Ovary (tissue), 9 donors: Measurements from ENCODE around the gene MT2A. TPM values are rescaled to one million over a fixed set of nuclear protein-coding genes. Genes with fewer than 3 reads are reported as not detected.

ENCODE experiments used
- DNase-seq, 5 donors: peaks; one replicate each; pipeline ENCODE4 v3.0.0-alpha.2; 2019 to 2020
- H3K27ac ChIP-seq, 2 donors: fragments of 200-600 bp; one replicate each; pipeline versions ENCODE4 v1.5.1 to v1.8.0; 2019 to 2022
- H3K27me3 ChIP-seq: fragments of 200-600 bp; one replicate; pipeline ENCODE4 v1.8.0; 2022
- H3K36me3 ChIP-seq: fragments of 200-600 bp; sonication (generic); one replicate; pipeline ENCODE4 v1.5.1; 2019
- H3K4me1 ChIP-seq: one replicate; pipeline ENCODE4 v1.8.1; 2013; ENCODE audit warnings: mild to moderate bottlenecking, moderate library complexity; ENCODE audit not compliant: insufficient read depth
- H3K4me3 ChIP-seq: fragments of 200-600 bp; sonication (generic); one replicate; pipeline ENCODE4 v1.5.1; 2017
- H3K9me3 ChIP-seq, 2 donors: fragments of 200-600 bp in 1 of 2; sonication (generic) in 1 of 2; one replicate each; pipeline versions ENCODE4 v1.5.1 to v1.8.1; 2013 to 2019; ENCODE audit warnings: mild to moderate bottlenecking in 1 of 2, moderate library complexity in 1 of 2
- EP300 ChIP-seq: sonication (generic); formaldehyde crosslinking; IDR thresholded peaks from one replicate; pipeline ENCODE4 v1.6.1; 2017; ENCODE audit warnings: antibody characterized with exemption
- POLR2A ChIP-seq: fragments of 450-650 bp; IDR thresholded peaks from one replicate; pipeline ENCODE4 v1.6.1; 2017; ENCODE audit warnings: antibody characterized with exemption, mild to moderate bottlenecking, moderate library complexity
- WGBS, 3 donors: extraction: QIAGEN DNeasy Blood & Tissue Kit in 1 of 3; methylation state at CpG; one replicate each; pipeline versions ENCODE4 v1.1.5 to v1.1.7; 2013 to 2017; 5-methylcytosine and 5-hydroxymethylcytosine counted together
- intact Hi-C, 4 donors: fragments of 100-400 bp; cut with DNase I; formaldehyde crosslinking; loops; one replicate each; pipeline versions ENCODE4 v1.11.0 to v1.15.1; 2022 to 2023
- polyA plus RNA-seq, 2 donors: library from polyadenylated mRNA; stranded (reverse); fragments of 200-250 nt in 1 of 2; fragments of 350-450 nt in 1 of 2; fragmentation: Illumina TruSeq in 1 of 2; extraction: RNeasy Lipid Tissue Mini Kit (QIAGEN cat#74804) in 1 of 2; gene quantifications; one replicate each; pipeline ENCODE4 v1.2.3, GENCODE V29; 2013 to 2014
- total RNA-seq, 7 donors: library from RNA; depleted of rRNA in 2 of 7; stranded (reverse); fragments of >200 nt in 2 of 7; fragmentation: NEBNext Ultra II Directional in 3 of 7; extraction: Animal tissue kit (Norgen Biotek cat#: 25700) in 3 of 7; gene quantifications; one replicate each; pipeline versions ENCODE4 v1.1.0 to v1.2.4, GENCODE V29; 2016 to 2023
- TF ChIP-seq, protein P1 (sequence below), 3 donors: fragments of 450-650 bp in 2 of 3; fragments of 200-600 bp in 1 of 3; IDR thresholded peaks; one replicate each; pipeline versions ENCODE4 v1.5.1 to v1.8.0; 2016 to 2022; ENCODE audit warnings: antibody characterized with exemption in 3 of 3, mild to moderate bottlenecking in 1 of 3
- donor health status: DM: no; HTN: no; CAD: no; lungs with moderate emphysema.
- donor health status: DM: no; HTN: no; CAD: no.
- donor health status: Bipolar disorder and iron deficiency.
- donor health status: DM: yes; HTN: yes; CAD: no.
- donor health status: DM: no; HTN: no; CAD: no.
- donor health status: DM: yes; HTN: yes; CAD: no.

MT2A gene
- total and polyA plus RNA-seq, 9 donors: 16.1 to 679 (median 136) TPM

GRCh38 chr16:56628486-56629350 lies 20.3 kb downstream of the MT2A start:
- H3K4me3 ChIP-seq: no peak overlapping the region
- peaks cover 6% of the 10 kb centered on the region for H3K4me1 ChIP-seq
- no peak overlapping the region for H3K27ac ChIP-seq
- peak in 1 of 5 donors; percentile 22 for DNase-seq
- 66 to 75% (median 69%) methylated on average over 9 of the region's 9 CpGs for whole genome bisulfite sequencing, 3 donors
- intact Hi-C loops: loop anchor here in 1 of 4 donors (10.0 kb wide), 1 partner anchor 46 kb away; no protein-coding TSS in a partner anchor
- H3K27me3 ChIP-seq: no peaks in the 10 kb centered on the region
- TF ChIP-seq EP300 (no peak), POLR2A (no peak)
- TF ChIP-seq, protein P1, sequence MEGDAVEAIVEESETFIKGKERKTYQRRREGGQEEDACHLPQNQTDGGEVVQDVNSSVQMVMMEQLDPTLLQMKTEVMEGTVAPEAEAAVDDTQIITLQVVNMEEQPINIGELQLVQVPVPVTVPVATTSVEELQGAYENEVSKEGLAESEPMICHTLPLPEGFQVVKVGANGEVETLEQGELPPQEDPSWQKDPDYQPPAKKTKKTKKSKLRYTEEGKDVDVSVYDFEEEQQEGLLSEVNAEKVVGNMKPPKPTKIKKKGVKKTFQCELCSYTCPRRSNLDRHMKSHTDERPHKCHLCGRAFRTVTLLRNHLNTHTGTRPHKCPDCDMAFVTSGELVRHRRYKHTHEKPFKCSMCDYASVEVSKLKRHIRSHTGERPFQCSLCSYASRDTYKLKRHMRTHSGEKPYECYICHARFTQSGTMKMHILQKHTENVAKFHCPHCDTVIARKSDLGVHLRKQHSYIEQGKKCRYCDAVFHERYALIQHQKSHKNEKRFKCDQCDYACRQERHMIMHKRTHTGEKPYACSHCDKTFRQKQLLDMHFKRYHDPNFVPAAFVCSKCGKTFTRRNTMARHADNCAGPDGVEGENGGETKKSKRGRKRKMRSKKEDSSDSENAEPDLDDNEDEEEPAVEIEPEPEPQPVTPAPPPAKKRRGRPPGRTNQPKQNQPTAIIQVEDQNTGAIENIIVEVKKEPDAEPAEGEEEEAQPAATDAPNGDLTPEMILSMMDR (IDR thresholded peaks at IDR 0.05): no peak
- no peaks in the 10 kb centered on the region for H3K36me3 ChIP-seq
- no peaks in the 10 kb centered on the region for H3K9me3 ChIP-seq

DNA sequence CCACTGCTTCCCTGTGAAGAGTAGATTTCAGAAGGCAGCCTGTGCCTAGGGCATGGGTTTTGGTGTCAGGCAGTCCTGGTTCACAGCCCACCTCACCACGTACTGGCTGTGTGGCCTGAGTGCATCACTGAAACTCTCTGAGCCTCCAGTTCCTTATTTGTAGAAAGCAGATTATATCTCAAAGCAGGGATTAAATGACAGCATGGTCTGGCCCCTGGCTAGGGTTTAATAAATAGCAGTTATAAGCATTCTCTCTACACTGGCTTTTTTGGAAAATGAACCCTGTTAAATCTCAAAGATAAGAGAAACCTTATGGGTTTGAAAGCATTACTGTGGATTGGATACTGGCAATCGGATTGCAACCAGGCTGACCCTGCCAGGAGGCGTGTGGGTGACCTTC lies 21.1 kb downstream of the MT2A start:
- WGBS, 3 donors: 90 to 94% (median 90%) methylated on average over 3 of the region's 3 CpGs
- no peaks in the 10 kb centered on the region for H3K27me3 ChIP-seq
- DNase-seq: no peak
- H3K9me3 ChIP-seq: no peaks in the 10 kb centered on the region
- peaks cover 6% of the 10 kb centered on the region for H3K4me1 ChIP-seq
- intact Hi-C loops: loop anchor here in 1 of 4 donors (10.0 kb wide), 1 partner anchor 45 kb away; no protein-coding TSS in a partner anchor
- H3K36me3 ChIP-seq: no peaks in the 10 kb centered on the region
- H3K27ac ChIP-seq: no peak overlapping the region
- TF ChIP-seq POLR2A: no peak
- no peak overlapping the region for H3K4me3 ChIP-seq

DNA sequence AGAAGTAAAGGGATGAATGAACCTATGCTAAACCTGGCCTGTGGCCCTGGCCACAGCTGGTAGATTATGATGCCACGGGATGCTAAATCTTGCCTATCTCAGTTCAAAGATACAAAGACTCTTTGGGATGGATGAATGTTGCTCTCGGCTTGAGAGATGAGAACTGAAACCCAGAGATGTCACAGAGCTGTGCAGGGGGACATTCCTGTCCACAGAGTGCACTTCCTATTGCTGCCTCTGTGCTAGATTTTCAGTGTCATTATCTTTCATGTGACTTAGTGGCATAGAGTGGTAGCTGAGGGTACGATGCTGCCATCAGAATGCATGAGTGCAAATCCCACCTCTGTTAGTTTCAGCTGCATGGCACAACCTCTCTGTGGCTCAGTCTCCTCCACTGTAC lies 21.8 kb downstream of the MT2A start:
- H3K4me3 ChIP-seq: no peak overlapping the region
- no peaks in the 10 kb centered on the region for H3K36me3 ChIP-seq
- H3K4me1 ChIP-seq: peaks cover 6% of the 10 kb centered on the region
- TF ChIP-seq, protein P1 (IDR thresholded peaks at IDR 0.05): no peak
- TF ChIP-seq EP300 (no peak), POLR2A (no peak)
- no peak for DNase-seq
- 71 to 89% (median 76%) methylated on average over 3 of the region's 3 CpGs for WGBS, 3 donors
- no peaks in the 10 kb centered on the region for H3K9me3 ChIP-seq
- H3K27me3 ChIP-seq: no peaks in the 10 kb centered on the region
- no peak overlapping the region for H3K27ac ChIP-seq
- intact Hi-C loops: no loop called here

- H3K4me3 ChIP-seq: no peak overlapping the region
- TF ChIP-seq POLR2A: no peak
- TF ChIP-seq EP300: no peak
- TF ChIP-seq, protein P1 (IDR thresholded peaks at IDR 0.05): no peak
- H3K9me3 ChIP-seq: no peaks in the 10 kb centered on the region
- H3K27me3 ChIP-seq: no peaks in the 10 kb centered on the region
- H3K4me1 ChIP-seq: peaks cover 4% of the 10 kb centered on the region
- 89 to 97% (median 93%) methylated on average over 10 of the region's 10 CpGs for WGBS, 3 donors
- H3K36me3 ChIP-seq: no peaks in the 10 kb centered on the region
- no peak overlapping the region for H3K27ac ChIP-seq
- intact Hi-C loops: no loop called here
- DNase-seq: no peak
These were observed 22.8 kb downstream of the MT2A start for GRCh38 chr16:56631197-56631596.

GRCh38 chr16:56631832-56632155 lies 23.4 kb downstream of the MT2A start:
- H3K27me3 ChIP-seq: no peaks in the 10 kb centered on the region
- H3K9me3 ChIP-seq: no peaks in the 10 kb centered on the region
- peaks cover 2% of the 10 kb centered on the region for H3K4me1 ChIP-seq
- no peak overlapping the region for H3K27ac ChIP-seq
- TF ChIP-seq, protein P1 (IDR thresholded peaks at IDR 0.05): no peak
- TF ChIP-seq EP300: no peak
- TF ChIP-seq POLR2A: no peak
- H3K4me3 ChIP-seq: peak overlapping the region; percentile 34
- no peak for DNase-seq
- WGBS, 3 donors: 40 to 47% (median 47%) methylated on average over 14 of the region's 14 CpGs
- intact Hi-C loops: no loop called here
- H3K36me3 ChIP-seq: no peaks in the 10 kb centered on the region
